NCI-H2029 treated with DMSO at 0.1 percent for 48 hours (cell line): ENCODE results near the gene WRNIP1.

Source experiments
- DNase-seq: peaks from one replicate; lab custom pipeline; 2025; lab: John Stamatoyannopoulos, UW

The WRNIP1 gene

GRCh38 chr6:2765166-2765895 is at the start of gene WRNIP1:
WRNIP1 (plus strand) TSS chr6:2765393; CDS start chr6:2765623, 230 bp downstream.
- peak; percentile 98 for DNase-seq

- no peak for DNase-seq
Measured at GRCh38 chr6:2715737-2716136, 49.5 kb upstream of the WRNIP1 start.

- DNase-seq = no peak
Measured at GRCh38 chr6:2716936-2717700, 48.1 kb upstream of the WRNIP1 start.

GRCh38 chr6:2718334-2719092 is 46.7 kb upstream of the WRNIP1 start:
- DNase-seq = no peak

- DNase-seq = no peak
Measured at GRCh38 chr6:2719093-2719455, 46.1 kb upstream of the WRNIP1 start.

GRCh38 chr6:2721219-2721618 is 44.0 kb upstream of the WRNIP1 start:
- DNase-seq = no peak

GRCh38 chr6:2725364-2725988 is 39.7 kb upstream of the WRNIP1 start:
- DNase-seq = no peak

GRCh38 chr6:2725999-2726567 is 39.1 kb upstream of the WRNIP1 start:
- DNase-seq = no peak

GRCh38 chr6:2729921-2730320 is 35.3 kb upstream of the WRNIP1 start:
- no peak for DNase-seq

- no peak for DNase-seq
Measured at GRCh38 chr6:2730353-2731107, 34.7 kb upstream of the WRNIP1 start.

GRCh38 chr6:2731281-2731909 is 33.8 kb upstream of the WRNIP1 start:
- DNase-seq = no peak

- DNase-seq = no peak
Measured at GRCh38 chr6:2732503-2733089, 32.6 kb upstream of the WRNIP1 start.

- DNase-seq = no peak
Measured at GRCh38 chr6:2733324-2733723, 31.9 kb upstream of the WRNIP1 start.

- no peak for DNase-seq
Measured at GRCh38 chr6:2733736-2734480, 31.3 kb upstream of the WRNIP1 start.

GRCh38 chr6:2734488-2735166 is 30.6 kb upstream of the WRNIP1 start:
- DNase-seq = no peak

- no peak for DNase-seq
Measured at GRCh38 chr6:2737885-2738284, 27.3 kb upstream of the WRNIP1 start.

- peak; percentile 16 for DNase-seq
Measured at GRCh38 chr6:2738373-2738979, 26.7 kb upstream of the WRNIP1 start.

- no peak for DNase-seq
Measured at GRCh38 chr6:2739335-2739734, 25.9 kb upstream of the WRNIP1 start.

GRCh38 chr6:2740581-2740980 is 24.6 kb upstream of the WRNIP1 start:
- DNase-seq = no peak
